H7 (cell line): ENCODE data around the gene TNFAIP2. TPM values are rescaled to one million over a fixed set of nuclear protein-coding genes. Genes with fewer than 3 reads are reported as not detected.

Experiments used
- DNase-seq: peaks from one replicate; pipeline ENCODE4 v3.0.0; 2012
- H3K27me3 ChIP-seq: 2 replicates; pipeline ENCODE4 v1.6.0; 2011; ENCODE audit warnings: mild to moderate bottlenecking, low read length; ENCODE audit not compliant: control insufficient read depth, insufficient read depth
- H3K36me3 ChIP-seq: replicated peaks from 2 replicates; pipeline ENCODE4 v1.5.1; 2011; ENCODE audit warnings: low read length; ENCODE audit not compliant: control insufficient read depth, insufficient read depth
- H3K4me3 ChIP-seq: 2 replicates; pipeline ENCODE4 v1.5.1; 2011; ENCODE audit warnings: low read depth, mild to moderate bottlenecking, control low read depth, low read length, moderate library complexity; ENCODE audit not compliant: insufficient read depth
- total RNA-seq: library from RNA; depleted of rRNA; stranded (reverse); fragments of >200 nt; shearing (Covaris generic); gene quantifications from 2 replicates; pipeline ENCODE4 v1.2.3, GENCODE V29; 2014

Gene TNFAIP2
- total RNA-seq, 1 experiment from 2014 or later, result 38.7 TPM

DNA sequence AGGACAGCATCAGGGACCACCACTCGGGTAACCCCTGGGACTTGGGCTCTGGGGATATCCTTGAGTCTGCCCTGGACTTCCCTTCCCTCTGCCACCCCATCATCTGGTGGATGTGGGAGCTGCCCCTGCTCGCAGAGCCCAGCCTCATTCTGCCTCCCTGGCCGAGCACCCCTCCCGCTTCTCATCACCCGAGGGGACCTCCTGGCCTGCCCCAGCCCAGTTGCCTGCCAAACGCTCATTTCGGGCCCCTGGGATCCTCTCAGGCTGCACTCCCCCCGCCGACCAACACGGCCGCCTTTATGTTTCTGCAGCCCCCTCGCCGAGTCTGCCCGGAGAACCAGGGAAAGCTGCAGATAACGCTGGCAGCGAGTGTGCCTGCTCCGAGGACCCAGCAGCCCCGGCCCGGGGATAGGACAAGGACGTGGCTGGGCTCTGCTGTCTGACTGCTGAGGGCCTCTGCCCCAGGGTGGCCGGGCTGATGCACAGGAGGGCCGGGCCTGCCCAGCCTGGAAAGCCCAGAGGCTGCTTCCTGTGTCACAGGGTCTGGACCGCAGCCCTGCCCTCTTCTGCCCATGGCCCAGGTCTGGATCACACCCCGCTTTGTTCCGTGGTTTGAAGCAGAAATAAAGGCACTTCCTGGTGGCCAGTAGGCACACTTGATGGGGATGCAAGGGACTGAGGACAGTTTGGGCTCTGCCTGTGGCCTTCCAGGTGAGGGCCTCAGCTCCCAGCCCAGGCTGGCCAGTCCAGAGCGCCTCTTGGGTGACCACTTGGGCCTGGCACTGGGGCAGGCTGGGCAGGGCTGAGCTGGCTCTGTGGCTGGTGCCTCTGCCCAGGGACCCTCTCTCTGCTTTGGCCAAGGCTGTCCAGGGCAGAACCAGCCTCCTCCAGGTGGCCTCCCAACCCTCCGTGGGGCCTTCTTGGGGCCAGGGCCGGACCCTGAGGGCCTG lies 33.6 kb upstream of the TNFAIP2 start:
- no peak overlapping the region for H3K4me3 ChIP-seq
- no peak for DNase-seq
- peaks cover 12% of the 10 kb centered on the region for H3K27me3 ChIP-seq
- H3K36me3 ChIP-seq, result no peaks in the 10 kb centered on the region

DNA sequence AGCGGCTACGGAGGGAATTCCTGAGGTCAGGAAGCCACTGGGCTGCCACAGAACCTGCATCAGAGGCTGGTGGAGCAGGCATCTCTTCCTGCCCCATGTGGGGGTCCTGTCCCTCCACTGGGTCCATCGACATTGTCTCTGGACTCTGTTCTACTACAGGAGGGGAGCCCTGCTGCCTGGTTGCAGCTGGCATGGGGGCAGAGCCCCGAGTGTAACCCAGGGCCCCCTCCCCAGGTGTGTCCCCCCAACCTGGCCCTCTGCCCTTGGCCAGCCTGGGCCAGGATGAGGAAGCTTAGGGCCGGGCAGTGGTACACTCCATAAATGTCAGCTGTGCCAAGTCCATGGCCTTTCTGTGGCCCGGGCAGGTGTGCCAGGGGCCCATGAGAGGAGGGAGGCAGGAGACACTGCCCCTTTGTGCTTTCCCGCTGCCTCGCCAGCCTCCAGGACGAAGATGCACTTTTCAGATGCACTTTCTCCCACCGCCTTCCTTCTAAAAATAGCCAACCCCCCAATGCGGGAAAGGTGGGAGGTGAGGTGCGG lies 32.7 kb upstream of the TNFAIP2 start:
- Histone ChIP-seq H3K36me3 (no peaks in the 10 kb centered on the region), H3K27me3 (peaks cover 6% of the 10 kb centered on the region), H3K4me3 (peak overlapping the region; percentile 45; the same call in 1 of the 2 replicates)
- no peak for DNase-seq

DNA sequence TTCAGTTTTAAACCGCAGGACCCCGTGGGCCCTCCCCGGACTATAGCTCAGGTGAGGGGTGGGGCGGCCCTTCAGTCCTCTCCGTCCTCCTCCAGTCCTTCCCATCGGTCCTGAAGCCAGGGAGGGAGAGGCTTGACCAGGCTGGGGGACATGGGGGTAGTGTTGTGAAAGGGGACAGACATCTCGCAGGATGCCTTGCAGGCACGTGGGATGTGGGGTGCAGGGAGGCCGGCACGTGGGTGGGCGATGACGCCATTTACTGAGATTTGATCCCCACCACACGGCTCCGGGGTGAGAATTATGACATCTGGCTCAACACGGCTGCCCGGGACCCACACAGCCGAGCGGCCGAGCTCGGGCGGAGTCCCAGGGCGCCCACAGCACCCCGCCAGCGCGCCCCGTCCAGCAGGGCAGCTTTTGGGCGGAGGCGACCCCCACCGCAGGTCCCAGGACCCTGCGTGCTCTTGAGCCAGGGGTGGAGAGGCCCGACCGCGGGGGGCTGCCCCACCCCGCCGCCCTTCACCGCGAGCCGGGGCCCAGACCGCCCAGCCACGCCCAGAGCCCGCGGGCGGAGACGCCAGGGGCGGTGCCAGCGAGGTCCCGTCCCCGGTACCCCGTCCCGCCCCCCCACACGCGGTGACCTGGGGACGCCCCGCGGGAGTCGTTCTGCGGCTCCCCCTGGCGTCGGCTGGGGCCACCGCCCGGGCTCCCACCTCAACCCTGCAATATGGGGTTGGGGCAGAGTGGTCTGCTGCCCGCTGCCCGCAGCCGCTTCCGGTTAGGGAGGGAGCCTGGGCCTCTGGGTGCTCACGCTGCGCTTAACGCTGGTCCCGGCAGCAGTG lies 32.0 kb upstream of the TNFAIP2 start:
- Histone ChIP-seq H3K4me3 (peak overlapping the region; percentile 45), H3K36me3 (no peaks in the 10 kb centered on the region), H3K27me3 (peaks cover 6% of the 10 kb centered on the region)
- peak; percentile 96 for DNase-seq

DNA sequence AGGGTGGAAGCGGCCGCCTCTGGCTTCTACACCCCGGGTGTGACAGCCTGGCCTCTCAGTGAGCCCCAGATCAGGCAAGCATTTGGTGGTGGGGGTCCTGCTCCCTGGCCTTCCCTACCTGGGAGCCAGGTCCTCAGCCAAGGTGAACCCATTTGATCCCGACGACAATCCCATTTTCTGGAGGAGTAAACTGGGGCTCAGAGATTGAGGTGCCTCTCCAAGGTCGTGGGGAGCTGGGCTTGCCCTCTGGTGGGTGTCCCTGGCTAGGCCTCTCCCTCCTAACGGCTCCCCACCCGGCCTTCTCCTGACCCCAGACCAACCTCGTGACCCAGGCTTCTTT lies 31.4 kb upstream of the TNFAIP2 start:
- DNase-seq, result no peak
- Histone ChIP-seq H3K36me3 (no peaks in the 10 kb centered on the region), H3K4me3 (peak overlapping the region; percentile 45), H3K27me3 (peaks cover 6% of the 10 kb centered on the region)

DNA sequence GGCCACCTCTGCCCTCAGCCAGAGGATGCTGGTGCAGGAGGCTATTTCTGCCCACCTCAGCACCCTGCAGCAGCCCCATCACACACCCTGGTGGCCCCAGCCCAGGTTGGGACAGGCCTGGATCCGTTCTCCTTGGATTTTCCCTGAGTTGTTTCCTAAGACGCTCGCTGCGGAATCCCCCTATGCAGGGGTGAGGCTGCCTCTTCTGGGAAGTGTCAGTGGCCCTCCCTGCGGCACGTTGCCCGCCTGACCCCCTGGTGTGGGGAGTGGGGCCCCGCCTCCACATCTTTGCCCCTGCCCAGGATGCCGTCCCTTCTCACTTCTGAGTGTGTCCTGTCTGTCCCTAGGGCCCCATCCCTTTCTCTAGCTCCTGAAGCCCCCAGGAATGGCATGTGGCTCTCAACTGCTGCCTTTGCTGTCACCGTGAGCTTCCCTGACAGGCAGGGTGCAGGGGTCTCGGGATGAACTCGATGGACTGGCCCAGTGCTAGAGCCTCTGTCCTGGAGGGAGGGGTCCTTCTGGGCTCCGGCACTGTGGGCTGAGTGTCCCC lies 29.3 kb upstream of the TNFAIP2 start:
- Histone ChIP-seq H3K4me3 (no peak overlapping the region), H3K36me3 (no peaks in the 10 kb centered on the region), H3K27me3 (peaks cover 6% of the 10 kb centered on the region)
- no peak for DNase-seq

DNA sequence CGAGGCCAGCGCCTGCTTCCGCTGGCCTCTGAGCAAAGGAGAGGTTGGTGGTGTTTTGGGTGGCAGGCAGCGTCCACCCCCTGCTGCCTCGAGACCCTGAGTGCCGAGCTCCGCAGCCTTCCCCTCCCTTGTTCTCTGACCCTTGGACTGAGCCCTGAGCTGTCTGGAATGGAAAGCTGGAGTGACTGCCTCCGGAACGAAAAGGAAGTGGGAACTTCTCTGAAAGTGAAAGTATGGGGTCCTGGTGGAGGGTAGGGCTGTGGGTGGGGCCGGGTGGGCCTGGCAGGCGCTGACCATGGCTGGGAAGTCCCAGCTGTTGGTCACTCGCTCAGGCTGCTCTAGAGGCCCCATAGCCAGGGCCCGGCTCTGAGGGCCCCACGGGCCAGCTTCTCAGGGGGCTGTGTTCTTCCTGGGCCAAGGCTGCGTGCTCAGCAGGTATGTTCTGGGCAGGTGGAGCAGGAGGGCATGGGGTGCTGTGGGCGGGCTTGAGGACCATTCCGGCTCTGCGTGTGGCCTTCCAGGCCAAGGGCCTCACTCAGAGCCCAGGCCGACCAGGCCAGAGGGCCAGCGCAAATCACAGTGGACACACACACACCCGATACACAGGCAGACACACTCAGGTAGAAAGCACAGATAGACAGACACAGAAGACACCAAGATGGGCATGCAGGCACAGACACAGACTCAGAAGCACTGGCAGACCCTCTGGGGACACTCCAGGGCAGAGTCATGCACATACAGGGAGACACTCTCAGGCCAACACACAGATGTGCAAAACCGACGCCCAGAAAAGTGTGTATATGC lies 28.7 kb upstream of the TNFAIP2 start, which contains the start of gene EXOC3L4:
TSS of gene EXOC3L4 (plus strand) at position 320 of the 804 bp plus-strand sequence. CDS start 5,495 bp downstream, outside the sequence.
- Histone ChIP-seq H3K27me3 (peaks cover 6% of the 10 kb centered on the region), H3K4me3 (no peak within 1 kb of the TSS), H3K36me3 (no peaks in the 10 kb centered on the region)
- DNase-seq, result no peak

DNA sequence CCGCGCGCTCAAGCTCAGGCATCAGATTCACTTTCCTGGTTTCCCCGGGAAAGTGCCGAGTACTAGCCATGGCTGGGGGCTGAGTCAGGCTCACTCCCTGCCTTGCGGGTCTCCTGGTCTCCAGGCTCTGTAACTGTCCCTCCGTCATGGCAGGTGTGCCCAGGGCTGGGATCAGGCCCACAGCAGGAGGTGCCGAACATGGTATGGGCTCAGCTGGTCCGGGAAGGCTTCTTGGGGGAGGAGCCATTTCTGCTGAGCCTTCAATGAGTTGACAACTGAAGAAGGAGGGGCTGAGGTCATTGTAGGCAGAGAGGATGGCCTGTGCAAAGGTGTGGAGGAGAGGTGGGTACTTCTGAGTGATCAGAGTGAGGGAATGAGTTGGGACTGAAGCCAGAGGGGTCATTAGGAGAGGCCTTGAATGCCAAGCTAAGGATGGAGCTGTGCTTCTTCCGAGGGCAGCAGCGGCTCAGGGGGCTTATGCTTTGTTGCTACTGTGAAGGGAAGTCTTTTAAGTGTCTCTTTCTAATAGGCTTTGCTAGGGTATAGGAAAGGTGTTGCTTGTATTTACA lies 28.0 kb upstream of the TNFAIP2 start:
- peak; percentile 50 for DNase-seq
- no peak overlapping the region for H3K4me3 ChIP-seq
- peaks cover 6% of the 10 kb centered on the region for H3K27me3 ChIP-seq
- H3K36me3 ChIP-seq, result no peaks in the 10 kb centered on the region

DNA sequence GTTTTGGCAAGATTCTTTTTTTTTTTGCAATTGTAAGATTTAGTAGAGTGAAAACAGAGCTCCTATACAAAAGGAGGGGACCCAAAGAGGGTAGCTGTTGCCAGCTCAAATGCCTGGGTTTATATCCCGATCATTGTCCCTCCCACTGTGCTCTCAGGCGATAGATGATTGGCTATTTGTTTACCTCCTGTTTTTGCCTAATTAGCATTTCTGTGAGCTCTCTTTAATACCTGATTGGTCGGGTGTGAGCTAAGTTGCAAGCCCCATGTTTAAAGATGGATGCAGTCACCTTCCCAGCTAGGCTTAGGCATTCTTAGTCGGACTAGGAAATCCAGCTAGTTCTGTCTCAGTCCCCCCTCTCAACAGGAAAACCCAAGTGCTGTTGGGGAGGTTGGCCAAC lies 26.9 kb upstream of the TNFAIP2 start:
- Histone ChIP-seq H3K36me3 (no peaks in the 10 kb centered on the region), H3K27me3 (no peaks in the 10 kb centered on the region; the same call in 1 of the 2 replicates), H3K4me3 (no peak overlapping the region)
- DNase-seq, result peak; percentile 23

DNA sequence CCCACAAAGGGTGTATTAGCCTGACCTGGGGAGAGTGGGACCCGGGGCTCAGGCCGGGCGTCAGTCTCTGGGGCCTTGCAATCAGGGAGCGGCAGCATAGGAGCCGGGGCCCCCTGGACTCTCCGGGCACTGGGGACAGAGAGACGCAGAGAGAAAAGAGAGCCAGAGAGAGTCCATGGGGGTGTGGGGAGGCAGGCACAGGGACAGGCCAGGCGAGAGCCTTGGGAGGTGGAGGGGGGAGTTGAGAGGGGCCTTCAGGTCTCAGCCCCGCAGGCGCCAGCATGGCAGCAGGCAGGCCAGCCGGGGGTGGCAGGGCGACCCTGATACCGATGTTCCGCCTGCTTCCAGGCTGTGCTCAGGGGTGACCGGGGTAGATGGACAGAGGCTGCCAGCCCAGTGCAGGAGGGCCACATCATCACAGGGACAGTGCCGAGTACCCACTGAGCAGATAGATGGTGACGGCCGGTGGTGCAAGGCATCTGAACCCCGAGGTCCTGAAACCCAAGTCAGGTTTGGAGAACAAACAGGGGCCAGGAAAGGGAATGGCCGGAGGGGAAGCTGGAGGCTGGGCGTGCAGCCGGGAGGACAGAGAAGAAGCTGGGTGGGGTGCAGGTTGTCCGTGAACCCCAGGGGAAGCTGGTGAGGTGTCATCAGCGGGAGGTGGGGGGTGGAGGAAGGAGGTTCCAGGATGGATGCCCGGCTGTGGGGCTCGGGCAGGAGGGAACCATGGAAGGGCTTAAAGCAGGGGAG lies 25.8 kb upstream of the TNFAIP2 start:
- peak; percentile 54 for DNase-seq
- H3K36me3 ChIP-seq, result no peaks in the 10 kb centered on the region

DNA sequence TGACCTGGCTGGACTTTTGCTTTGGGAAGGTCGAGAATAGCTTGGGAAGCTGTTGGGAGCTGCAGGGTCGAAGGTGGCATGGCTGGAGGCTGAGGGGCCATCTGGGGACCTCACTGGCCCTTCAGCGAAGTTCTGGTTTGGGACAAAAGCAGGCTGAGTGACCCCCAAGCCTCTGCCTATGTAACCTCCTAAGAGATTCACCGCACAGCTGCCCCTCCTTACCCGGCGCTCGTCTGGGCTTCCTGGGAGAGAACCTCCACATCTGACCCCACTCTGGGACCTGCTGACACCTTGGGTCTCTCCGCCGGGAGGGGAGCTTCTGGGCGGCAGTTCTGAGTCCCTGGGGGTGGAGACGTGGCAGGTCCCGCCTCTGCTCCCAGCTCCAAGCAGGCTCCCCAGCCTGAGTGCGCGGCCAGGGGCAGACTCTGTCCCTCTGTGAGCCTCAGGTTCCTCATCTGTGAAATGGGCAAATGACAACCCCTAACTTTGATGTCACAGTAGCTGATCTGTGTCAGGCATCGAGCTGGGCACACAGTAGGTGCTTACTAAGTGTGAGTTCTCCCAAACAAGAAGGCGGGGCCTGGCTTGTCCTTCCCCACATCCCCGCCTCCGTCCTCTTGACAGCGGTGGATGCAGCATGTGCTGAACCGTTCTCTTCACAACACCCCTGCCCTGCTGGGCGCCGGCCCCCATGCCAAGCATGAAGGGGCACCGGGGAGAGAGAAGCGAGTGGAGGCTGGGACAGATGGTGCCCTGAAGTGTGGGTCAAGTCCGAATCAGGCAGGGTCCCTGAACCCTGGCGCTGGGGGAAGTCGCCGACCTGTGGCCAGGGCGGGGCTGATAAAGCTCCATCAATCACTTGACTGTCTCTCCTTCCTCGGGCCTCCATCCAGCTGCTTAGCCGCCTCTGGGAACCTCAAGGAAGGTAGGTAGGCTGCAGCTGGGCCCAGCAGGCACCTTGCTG lies 25.0 kb upstream of the TNFAIP2 start:
- Histone ChIP-seq H3K27me3 (peaks cover under 1% of the 10 kb centered on the region; the same call in 1 of the 2 replicates), H3K4me3 (no peak overlapping the region), H3K36me3 (no peaks in the 10 kb centered on the region)
- peak; percentile 68 for DNase-seq

More for the DNA sequence above, 25.8 kb upstream of the TNFAIP2 start:
- no peak overlapping the region for H3K4me3 ChIP-seq
- no peaks in the 10 kb centered on the region for H3K27me3 ChIP-seq

DNA sequence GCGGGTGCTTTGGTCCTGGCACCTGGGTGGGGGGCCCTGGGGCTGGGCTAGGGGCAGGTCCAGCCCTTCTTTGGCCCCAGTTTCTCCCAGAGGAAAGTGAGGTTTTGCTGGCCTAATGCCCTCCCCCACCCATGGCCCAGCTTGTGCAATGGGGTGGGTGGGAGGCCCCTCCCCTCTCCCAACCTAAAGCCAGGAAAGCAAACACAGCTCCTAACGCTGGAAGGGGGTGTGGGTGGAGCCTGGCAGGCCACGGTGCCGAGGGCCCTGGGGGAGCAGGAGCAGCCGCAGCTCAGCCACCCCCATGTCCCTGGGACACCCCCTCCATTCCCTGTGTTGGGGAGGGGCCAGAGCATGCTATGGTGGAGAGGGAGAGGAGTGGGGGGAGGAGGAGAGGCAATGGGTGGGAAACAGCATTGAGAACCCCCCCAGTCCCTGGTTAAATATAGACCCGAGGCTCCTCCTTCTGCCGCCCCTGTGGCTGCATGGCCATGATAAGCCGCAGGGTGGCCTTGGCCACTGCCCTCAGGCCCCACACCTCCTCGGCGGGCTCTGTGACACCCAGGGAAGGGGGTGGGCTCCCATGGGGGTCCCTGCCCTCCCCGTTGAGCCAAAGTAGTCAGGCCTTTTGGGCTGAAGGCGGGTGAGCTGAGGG lies 24.1 kb upstream of the TNFAIP2 start:
- H3K36me3 ChIP-seq, result no peaks in the 10 kb centered on the region
- H3K4me3 ChIP-seq, result no peak overlapping the region
- H3K27me3 ChIP-seq, result peaks cover 6% of the 10 kb centered on the region; the same call in 1 of the 2 replicates
- DNase-seq, result peak; percentile 85
